Measurements from ENCODE around the gene VTN.

The VTN gene

GRCh38 chr17:28370035-28370743 lies at the start of gene VTN:
TSS of gene VTN (minus strand) at chr17:28370307. CDS start at chr17:28370203, 104 bp downstream.
- DNase-seq (ENCODE audit: low read depth in 2 of 2), result no peak

- peak in 1 of 2 experiments; percentile 15 for DNase-seq (ENCODE audit: low read depth in 2 of 2)
Measured at GRCh38 chr17:28416703-28417311, 46.7 kb upstream of the VTN start.

GRCh38 chr17:28415886-28416285 lies 45.8 kb upstream of the VTN start:
- no peak for DNase-seq (ENCODE audit: low read depth in 2 of 2)

- no peak for DNase-seq (ENCODE audit: low read depth in 2 of 2)
Measured at GRCh38 chr17:28413804-28414203, 43.7 kb upstream of the VTN start.

- no peak for DNase-seq (ENCODE audit: low read depth in 2 of 2)
Measured at GRCh38 chr17:28412099-28412498, 42.0 kb upstream of the VTN start.

- DNase-seq (ENCODE audit: low read depth in 2 of 2), result no peak
Measured at GRCh38 chr17:28407974-28408306, 37.8 kb upstream of the VTN start.

- DNase-seq (ENCODE audit: low read depth in 2 of 2), result no peak
Measured at GRCh38 chr17:28407130-28407973, 37.2 kb upstream of the VTN start.

- DNase-seq (ENCODE audit: low read depth in 2 of 2), result no peak
Measured at GRCh38 chr17:28406473-28406814, 36.3 kb upstream of the VTN start.

- no peak for DNase-seq (ENCODE audit: low read depth in 2 of 2)
Measured at GRCh38 chr17:28405632-28406472, 35.7 kb upstream of the VTN start, which contains the start of gene SLC46A1. TSS of gene SLC46A1 (minus strand) at chr17:28406212. CDS start at chr17:28406114, 98 bp downstream.

GRCh38 chr17:28404812-28405570 lies 34.9 kb upstream of the VTN start:
- no peak for DNase-seq (ENCODE audit: low read depth in 2 of 2)

GRCh38 chr17:28404461-28404811 lies 34.3 kb upstream of the VTN start:
- no peak for DNase-seq (ENCODE audit: low read depth in 2 of 2)

- DNase-seq (ENCODE audit: low read depth in 2 of 2), result no peak
Measured at GRCh38 chr17:28404007-28404406, 33.9 kb upstream of the VTN start.

GRCh38 chr17:28402844-28403243 lies 32.7 kb upstream of the VTN start:
- no peak for DNase-seq (ENCODE audit: low read depth in 2 of 2)

- DNase-seq (ENCODE audit: low read depth in 2 of 2), result no peak
Measured at GRCh38 chr17:28402224-28402630, 32.1 kb upstream of the VTN start.

- DNase-seq (ENCODE audit: low read depth in 2 of 2), result no peak
Measured at GRCh38 chr17:28399808-28400207, 29.7 kb upstream of the VTN start.

- no peak for DNase-seq (ENCODE audit: low read depth in 2 of 2)
Measured at GRCh38 chr17:28398280-28398981, 28.3 kb upstream of the VTN start.

- DNase-seq (ENCODE audit: low read depth in 2 of 2), result no peak
Measured at GRCh38 chr17:28397687-28398279, 27.7 kb upstream of the VTN start.

GRCh38 chr17:28397275-28397674 lies 27.2 kb upstream of the VTN start:
- DNase-seq (ENCODE audit: low read depth in 2 of 2), result no peak

- no peak for DNase-seq (ENCODE audit: low read depth in 2 of 2)
Measured at GRCh38 chr17:28396635-28397239, 26.6 kb upstream of the VTN start.

- no peak for DNase-seq (ENCODE audit: low read depth in 2 of 2)
Measured at GRCh38 chr17:28395968-28396367, 25.9 kb upstream of the VTN start.
